Stomach (tissue), 4 donors: ENCODE results near the gene NOC2L.

Experiments
- CTCF ChIP-seq, 7 experiments: fragments of 450-650 bp in 4 of 7; fragments of 200-600 bp in 3 of 7; sonication (generic) in 3 of 7; IDR thresholded peaks; one replicate each; pipeline ENCODE4 v1.5.1; 2016 to 2019; ENCODE audit warnings: antibody characterized with exemption in 7 of 7, control low read depth in 2 of 7, mild to moderate bottlenecking in 1 of 7
- EP300 ChIP-seq: sonication (generic); formaldehyde crosslinking; IDR thresholded peaks from one replicate; pipeline ENCODE4 v1.6.1; 2017; ENCODE audit warnings: antibody characterized with exemption

GRCh38 chr1:925561-926421 lies 33.3 kb downstream of the NOC2L start:
- TF ChIP-seq EP300 (no peak), CTCF (IDR thresholded peaks at IDR 0.05) (no peak)
